Stimulated activated CD4-positive, alpha-beta T cell treated with anti-CD3 and anti-CD28 coated beads, TNF-alpha, amount 100 ng/mL, for 4 hours (primary cell): ENCODE data around the gene CPTP.

Experiments used
- DNase-seq, 3 experiments: peaks; one replicate each; pipeline ENCODE4 v3.0.0-alpha.2; 2020; ENCODE audit warnings: low read depth in 3 of 3

The CPTP gene

DNA sequence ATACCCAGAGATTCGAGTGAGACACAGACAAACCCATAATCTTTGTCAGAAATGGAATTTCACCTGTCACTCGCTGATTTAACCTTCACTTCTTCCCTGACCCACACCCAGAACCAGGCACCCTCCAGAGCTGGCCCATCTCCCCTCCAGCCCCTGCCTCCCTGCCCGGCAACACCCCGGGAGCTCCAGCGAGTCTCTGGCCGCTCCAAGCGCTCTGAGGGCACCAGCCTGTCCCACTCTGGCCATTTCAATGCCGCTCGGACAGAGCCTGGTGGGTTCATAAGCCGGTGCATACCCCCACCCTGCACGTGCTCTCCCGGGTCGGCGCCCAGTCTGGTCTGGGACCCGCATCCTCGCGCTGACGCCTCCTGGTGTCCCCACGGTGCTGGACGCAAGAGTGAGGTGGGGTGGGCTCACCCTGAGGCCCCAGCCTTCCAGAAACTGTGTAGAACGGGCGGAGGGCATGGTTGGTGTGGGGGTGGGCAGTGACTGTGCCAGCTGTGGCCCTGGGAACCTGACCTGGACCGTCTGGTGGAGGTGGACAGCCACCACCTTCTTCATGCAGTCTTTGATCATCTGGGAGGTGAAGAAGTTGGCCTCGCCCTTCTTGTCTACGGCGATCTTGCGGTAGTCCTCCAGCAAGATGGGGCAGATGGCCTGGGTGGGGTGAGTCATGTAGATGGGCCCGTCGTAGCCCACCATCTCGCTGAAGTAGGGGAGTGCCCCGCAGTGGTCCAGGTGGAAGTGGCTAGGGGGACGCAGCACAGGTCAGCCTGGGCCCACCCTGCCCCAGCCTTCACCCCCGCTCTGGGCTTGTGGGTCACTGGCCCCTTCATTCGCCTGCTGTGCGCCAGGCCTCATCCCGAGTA lies 5.6 kb upstream of the CPTP start:
- no peak for DNase-seq

DNA sequence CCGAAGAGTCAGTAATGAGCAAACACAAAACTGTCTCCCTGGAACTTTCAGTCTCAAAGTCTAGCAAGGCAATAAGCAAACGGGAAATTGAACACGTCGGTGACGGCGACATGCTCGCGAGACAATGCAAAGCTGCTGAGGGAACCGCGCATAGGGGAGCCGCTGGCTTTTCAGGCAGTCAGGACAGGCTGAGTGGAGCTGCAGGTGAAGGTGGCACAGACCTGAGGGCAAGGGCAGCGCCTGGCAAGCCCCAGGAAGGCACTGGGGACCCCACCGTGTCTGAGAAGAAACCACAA lies 5.0 kb upstream of the CPTP start:
- no peak for DNase-seq

DNA sequence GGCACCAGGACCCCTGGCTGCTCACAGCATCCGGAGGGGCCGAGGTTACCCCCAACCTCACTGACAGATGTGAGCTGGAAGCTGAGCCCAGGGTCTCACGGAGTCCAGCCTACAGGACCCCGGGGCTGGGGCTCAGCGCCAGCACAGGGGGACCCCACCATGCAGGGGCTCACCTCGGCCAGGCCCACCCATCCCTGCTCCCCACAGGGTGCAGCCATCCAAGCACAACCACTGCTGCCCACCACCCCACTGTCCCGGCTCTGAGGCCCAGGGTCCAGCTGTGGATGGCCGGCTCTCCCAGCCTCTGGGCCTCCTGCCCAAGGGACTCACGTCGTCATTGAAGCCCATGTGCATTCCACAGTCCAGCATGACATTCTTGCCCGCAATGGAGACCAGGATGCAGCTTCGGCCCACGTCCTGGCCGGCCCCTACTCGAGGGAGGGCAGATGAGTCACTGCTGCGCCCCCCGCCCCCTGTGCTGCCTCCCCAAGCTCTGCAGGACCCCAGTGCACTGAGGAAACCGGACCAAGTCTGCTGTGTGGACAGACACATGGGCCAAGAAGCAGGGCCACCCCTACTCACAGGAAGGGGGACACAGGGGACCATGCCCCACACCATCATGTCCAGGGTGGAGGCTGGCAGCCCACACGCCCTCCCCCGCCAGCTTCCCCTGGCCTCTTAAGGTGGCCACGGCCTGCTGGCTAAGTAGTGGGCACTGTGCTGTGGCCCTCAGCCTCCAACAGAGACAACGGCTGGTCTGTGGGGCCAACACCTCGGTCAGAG lies 3.7 kb upstream of the CPTP start:
- DNase-seq, result no peak

DNA sequence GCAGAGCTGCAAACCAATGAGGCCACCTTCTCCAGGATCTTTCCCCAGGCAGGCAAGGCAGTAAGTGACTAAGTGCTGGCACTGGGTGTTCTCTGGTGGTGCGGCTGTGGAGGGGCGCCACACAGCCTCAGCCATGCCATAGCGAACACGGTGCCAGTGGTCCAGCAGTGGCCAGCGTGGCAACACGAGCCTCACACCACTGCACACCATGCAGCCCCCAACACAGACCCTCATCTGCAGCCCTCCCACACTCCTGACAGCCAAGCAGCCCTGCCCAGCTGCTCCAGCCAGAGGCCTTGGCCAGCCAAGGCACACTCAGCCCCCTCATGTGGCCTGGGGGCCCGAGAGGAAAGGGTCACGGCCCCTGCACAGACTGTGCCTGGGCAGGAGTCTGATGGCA lies 3.1 kb upstream of the CPTP start:
- DNase-seq, result no peak

DNA sequence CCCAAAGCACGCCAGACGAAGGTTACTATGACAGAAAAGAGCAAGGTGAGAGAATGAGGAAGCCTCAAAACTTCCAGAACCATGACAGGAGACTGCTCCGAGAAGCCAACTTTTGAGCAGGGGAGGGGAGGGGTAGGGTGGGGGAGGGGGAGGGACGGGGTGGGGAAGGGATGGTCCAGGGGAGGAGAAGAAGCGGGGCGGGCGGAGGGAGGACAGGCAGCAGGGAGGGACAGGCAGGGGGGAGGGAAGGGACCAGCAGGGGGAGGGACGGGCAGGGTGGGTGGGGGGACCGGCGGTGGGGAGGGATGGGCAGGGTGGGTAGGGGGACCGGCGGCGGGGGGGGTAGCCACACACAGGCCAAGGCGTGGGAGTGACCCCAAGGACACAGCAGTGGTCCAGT lies 2.2 kb upstream of the CPTP start:
- DNase-seq, result no peak

DNA sequence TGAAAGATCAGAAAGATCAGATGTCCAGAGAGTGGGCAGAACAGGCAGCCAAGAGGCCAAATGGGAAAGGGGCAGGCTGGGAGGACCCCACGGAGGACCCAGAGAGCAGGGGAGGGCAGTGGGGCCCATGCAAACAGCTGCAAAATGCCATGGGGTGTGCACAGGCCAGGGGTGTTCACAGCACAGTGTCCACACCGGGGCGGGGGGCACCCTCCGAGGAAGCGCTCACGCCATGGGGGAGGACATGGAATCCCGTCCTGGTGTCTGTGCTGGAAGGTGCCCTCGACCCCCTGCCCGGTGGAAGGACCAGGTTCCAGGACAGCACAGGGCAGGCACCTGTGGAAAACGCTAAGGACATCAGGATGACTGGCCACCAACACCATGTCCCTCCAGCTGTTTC lies 1.6 kb upstream of the CPTP start:
- no peak for DNase-seq

DNA sequence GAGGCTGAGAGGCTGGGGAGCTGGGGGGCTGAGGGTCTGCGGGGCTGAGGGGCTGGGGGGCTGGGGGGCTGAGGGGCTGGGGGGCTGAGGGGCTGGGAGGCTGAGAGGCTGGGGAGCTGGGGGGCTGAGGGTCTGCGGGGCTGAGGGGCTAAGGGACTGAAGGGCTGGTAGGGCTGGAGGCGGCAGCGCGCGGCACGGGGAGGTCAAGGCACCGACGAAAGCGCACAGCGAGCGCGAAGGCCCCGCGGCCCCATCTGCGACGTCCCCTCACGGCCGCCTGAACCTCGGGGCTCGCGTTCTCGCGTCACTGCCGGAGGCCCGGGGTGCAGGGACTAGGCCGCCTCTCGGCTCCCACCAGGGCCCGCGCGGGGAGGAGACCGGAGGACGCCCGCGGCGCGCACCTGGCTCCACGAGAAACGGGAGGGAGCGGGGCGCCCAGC lies 498 bp upstream of the CPTP start:
- DNase-seq, result no peak

DNA sequence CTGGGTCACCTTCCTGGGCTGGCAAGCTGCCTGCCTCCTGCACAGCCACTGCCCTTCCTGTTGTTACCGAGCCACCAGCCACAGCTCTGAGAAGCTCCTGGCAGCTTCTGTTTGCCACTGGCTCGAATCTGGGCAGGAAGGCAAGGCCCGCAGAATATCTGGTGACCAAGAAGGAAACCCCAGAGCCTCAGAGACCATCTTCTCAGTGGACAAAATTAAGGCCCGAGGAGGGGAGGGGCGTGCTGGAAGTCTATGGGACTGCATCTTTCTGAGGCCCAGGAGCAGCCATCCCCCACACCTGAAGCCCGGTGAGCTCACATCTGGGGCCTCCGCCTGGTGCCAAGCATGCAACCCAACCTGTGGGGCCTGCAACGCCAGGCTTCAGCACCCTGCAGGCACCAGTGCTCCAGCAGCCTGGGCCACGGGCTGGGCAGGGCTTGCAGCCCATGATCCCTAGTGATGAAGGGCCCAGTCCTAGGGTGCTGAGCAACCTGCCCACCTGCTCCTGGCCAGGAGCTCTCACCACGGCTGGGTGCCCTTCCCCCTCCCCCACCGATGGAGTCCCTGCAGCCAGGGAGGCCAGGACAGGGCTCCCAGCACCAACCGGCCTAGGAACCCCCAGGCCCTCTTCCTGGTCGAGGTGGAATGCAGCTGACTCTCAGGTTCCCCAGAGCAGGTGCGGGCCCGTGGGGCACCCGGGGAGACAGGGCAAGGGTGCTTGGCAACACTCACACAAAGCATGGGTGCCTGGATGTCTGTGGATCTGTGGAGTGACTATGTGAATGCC lies 879 bp downstream of the CPTP start:
- no peak for DNase-seq

DNA sequence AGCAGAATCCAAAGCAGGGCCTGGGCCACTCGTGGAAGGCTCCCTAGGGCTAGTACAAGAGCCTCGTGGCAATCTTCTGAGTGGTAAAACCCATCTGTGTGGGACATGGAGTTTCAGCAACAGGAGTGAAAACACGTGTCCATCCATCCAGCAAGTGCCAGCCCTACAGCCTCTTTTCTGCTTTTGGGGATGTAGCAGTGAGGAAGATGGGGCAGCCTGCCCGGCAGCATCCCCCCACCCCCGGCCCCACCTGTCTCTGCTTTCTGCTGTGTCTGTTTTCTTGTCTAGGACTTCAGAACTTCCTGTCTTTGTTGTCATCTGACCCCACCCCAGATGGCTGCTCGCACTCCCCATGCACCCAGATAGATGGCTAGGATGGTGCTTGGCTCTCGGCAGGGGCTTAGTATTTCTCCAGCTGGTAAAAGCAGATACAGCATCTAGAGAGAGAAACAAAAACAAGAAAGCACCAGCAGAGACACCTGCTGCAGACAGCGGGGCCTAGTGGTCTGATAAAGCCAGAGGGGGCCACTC lies 1.5 kb downstream of the CPTP start:
- DNase-seq, result no peak

DNA sequence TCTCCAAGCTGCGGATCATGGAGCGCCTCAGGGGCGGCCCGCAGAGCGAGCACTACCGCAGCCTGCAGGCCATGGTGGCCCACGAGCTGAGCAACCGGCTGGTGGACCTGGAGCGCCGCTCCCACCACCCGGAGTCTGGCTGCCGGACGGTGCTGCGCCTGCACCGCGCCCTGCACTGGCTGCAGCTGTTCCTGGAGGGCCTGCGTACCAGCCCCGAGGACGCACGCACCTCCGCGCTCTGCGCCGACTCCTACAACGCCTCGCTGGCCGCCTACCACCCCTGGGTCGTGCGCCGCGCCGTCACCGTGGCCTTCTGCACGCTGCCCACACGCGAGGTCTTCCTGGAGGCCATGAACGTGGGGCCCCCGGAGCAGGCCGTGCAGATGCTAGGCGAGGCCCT lies 2.7 kb downstream of the CPTP start:
- DNase-seq, result no peak

DNA sequence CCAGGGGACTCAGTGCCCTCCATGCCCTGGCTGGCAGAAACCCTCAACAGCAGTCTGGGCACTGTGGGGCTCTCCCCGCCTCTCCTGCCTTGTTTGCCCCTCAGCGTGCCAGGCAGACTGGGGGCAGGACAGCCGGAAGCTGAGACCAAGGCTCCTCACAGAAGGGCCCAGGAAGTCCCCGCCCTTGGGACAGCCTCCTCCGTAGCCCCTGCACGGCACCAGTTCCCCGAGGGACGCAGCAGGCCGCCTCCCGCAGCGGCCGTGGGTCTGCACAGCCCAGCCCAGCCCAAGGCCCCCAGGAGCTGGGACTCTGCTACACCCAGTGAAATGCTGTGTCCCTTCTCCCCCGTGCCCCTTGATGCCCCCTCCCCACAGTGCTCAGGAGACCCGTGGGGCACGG lies 3.7 kb downstream of the CPTP start:
- DNase-seq, result no peak

DNA sequence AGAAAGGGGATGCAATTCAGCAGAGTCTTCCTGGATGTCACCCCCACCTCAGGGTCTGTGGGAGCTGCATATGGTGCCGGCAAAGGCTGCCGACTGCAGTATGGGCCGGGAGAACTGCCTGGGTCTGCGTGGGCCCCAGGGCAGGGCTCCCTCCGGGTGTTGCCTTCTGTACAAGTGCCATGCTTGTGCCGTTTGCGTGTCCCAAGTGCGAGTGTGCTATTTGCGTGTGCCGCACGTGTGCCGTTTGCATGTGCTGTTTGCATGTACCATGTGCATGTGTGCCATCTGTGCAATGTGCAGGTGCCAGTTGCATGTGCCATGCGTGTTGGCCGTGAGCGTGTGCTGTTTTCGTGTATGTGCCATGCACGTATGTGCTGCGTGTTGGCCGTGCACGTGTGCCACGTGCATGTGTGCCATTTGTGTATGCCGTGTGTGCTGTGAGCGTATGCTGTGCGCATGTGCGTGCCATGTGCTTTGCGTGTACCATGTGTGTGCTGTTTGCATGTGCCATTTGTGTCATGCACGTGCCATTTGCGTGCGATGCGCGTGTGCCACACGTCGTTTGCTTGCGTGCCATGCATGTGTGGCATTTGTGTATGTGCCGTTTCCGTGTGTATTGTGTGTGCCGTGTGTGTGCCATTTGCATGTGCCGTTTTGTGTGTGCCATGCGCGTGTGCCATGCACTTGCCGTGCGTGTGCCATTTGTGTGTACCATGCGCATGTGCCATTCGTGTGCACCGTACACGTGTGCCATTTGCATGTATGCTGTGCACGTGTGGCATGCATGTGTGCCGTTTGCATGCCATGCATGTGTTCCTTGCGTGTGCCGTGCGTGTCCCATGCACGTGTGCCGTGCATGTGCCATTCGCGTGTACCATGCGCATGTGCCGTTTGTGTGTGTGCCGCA lies 5.0 kb downstream of the CPTP start:
- DNase-seq, result no peak

DNA sequence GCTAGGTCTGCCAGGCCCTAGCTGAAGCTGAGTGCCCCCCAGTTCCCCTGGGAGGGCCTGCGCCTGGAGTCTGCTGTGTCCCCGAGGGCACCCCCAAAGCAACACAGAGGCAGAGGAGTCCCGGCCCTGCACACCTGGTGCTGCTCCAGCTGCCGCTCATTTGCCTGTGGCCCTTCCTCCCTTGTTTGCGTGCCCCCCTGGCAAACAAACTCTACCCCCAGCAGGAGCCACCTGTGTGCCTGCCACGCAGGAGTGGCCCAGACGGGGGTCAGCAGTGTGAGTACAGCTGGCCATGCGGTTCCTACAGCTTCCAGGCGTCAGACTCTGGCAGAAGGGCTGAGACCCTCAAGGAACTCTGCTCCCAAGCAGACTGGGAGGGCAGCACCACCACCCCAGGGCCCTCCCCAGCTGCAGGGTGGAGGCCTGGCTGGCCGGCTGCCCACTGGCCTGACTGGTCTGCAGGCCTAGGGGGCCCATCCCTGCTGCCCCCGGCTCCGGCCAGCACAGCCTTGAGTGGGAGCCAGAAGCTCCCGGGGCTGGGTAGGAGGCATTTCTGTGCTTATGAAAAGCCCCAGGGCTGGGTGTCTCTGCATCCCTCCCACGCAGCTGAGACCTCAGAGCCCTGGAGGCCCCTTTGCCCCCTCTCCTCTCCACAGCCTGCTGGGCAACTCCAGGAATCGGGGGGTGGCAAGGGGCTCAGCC lies 5.9 kb downstream of the CPTP start:
- DNase-seq, result no peak

DNA sequence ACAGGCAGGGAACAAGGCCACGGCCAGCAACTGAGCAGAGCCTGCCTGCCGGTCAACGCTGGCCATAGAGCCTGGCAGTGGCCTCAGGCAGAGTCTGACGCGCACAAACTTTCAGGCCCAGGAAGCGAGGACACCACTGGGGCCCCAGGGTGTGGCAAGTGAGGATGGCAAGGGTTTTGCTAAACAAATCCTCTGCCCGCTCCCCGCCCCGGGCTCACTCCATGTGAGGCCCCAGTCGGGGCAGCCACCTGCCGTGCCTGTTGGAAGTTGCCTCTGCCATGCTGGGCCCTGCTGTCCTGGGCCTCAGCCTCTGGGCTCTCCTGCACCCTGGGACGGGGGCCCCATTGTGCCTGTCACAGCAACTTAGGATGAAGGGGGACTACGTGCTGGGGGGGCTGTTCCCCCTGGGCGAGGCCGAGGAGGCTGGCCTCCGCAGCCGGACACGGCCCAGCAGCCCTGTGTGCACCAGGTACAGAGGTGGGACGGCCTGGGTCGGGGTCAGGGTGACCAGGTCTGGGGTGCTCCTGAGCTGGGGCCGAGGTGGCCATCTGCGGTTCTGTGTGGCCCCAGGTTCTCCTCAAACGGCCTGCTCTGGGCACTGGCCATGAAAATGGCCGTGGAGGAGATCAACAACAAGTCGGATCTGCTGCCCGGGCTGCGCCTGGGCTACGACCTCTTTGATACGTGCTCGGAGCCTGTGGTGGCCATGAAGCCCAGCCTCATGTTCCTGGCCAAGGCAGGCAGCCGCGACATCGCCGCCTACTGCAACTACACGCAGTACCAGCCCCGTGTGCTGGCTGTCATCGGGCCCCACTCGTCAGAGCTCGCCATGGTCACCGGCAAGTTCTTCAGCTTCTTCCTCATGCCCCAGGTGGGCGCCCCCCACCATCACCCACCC lies 6.7 kb downstream of the CPTP start, which contains the start of gene TAS1R3:
Gene TAS1R3 (plus strand): TSS at position 213 of the 898 bp plus-strand sequence. CDS start 66 bp downstream, at position 279.
- DNase-seq, result no peak

DNA sequence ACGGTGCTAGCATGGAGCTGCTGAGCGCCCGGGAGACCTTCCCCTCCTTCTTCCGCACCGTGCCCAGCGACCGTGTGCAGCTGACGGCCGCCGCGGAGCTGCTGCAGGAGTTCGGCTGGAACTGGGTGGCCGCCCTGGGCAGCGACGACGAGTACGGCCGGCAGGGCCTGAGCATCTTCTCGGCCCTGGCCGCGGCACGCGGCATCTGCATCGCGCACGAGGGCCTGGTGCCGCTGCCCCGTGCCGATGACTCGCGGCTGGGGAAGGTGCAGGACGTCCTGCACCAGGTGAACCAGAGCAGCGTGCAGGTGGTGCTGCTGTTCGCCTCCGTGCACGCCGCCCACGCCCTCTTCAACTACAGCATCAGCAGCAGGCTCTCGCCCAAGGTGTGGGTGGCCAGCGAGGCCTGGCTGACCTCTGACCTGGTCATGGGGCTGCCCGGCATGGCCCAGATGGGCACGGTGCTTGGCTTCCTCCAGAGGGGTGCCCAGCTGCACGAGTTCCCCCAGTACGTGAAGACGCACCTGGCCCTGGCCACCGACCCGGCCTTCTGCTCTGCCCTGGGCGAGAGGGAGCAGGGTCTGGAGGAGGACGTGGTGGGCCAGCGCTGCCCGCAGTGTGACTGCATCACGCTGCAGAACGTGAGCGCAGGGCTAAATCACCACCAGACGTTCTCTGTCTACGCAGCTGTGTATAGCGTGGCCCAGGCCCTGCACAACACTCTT lies 7.6 kb downstream of the CPTP start:
- no peak for DNase-seq

DNA sequence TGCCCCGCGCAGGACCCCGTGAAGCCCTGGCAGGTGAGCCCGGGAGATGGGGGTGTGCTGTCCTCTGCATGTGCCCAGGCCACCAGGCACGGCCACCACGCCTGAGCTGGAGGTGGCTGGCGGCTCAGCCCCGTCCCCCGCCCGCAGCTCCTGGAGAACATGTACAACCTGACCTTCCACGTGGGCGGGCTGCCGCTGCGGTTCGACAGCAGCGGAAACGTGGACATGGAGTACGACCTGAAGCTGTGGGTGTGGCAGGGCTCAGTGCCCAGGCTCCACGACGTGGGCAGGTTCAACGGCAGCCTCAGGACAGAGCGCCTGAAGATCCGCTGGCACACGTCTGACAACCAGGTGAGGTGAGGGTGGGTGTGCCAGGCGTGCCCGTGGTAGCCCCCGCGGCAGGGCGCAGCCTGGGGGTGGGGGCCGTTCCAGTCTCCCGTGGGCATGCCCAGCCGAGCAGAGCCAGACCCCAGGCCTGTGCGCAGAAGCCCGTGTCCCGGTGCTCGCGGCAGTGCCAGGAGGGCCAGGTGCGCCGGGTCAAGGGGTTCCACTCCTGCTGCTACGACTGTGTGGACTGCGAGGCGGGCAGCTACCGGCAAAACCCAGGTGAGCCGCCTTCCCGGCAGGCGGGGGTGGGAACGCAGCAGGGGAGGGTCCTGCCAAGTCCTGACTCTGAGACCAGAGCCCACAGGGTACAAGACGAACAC lies 8.3 kb downstream of the CPTP start:
- no peak for DNase-seq

DNA sequence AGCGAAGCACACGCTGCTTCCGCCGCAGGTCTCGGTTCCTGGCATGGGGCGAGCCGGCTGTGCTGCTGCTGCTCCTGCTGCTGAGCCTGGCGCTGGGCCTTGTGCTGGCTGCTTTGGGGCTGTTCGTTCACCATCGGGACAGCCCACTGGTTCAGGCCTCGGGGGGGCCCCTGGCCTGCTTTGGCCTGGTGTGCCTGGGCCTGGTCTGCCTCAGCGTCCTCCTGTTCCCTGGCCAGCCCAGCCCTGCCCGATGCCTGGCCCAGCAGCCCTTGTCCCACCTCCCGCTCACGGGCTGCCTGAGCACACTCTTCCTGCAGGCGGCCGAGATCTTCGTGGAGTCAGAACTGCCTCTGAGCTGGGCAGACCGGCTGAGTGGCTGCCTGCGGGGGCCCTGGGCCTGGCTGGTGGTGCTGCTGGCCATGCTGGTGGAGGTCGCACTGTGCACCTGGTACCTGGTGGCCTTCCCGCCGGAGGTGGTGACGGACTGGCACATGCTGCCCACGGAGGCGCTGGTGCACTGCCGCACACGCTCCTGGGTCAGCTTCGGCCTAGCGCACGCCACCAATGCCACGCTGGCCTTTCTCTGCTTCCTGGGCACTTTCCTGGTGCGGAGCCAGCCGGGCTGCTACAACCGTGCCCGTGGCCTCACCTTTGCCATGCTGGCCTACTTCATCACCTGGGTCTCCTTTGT lies 9.1 kb downstream of the CPTP start:
- no peak for DNase-seq
